ENCODE data around the gene ASZ1.

DNA sequence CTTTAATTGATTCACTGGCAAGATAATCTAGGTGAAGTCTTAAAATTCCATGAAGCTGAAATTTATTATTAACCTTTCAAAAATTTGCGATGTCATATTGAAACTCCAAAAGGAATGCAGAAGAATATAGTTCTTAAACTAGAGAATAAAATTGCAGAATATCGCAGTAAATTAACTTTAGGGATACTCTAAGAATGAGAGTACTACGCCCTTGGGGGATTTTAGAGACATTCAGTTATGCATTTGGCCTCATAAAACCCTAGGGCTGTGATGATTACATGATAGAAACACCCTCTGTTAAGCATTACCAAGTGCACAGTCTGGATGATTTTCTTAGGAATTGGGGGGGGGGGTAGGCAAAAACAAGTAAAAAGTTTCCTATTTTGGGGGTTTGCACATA, 108.1 kb downstream of the ASZ1 start:
- TF ChIP-seq, protein P1, sequence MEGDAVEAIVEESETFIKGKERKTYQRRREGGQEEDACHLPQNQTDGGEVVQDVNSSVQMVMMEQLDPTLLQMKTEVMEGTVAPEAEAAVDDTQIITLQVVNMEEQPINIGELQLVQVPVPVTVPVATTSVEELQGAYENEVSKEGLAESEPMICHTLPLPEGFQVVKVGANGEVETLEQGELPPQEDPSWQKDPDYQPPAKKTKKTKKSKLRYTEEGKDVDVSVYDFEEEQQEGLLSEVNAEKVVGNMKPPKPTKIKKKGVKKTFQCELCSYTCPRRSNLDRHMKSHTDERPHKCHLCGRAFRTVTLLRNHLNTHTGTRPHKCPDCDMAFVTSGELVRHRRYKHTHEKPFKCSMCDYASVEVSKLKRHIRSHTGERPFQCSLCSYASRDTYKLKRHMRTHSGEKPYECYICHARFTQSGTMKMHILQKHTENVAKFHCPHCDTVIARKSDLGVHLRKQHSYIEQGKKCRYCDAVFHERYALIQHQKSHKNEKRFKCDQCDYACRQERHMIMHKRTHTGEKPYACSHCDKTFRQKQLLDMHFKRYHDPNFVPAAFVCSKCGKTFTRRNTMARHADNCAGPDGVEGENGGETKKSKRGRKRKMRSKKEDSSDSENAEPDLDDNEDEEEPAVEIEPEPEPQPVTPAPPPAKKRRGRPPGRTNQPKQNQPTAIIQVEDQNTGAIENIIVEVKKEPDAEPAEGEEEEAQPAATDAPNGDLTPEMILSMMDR (conservative IDR thresholded peaks at IDR 0.05; ENCODE audit: low read depth, low read length) = no peak
- no peak for TF ChIP-seq EZH2phosphoT487 (IDR thresholded peaks at IDR 0.05; ENCODE audit: borderline replicate concordance, low read length)
- no peak for TF ChIP-seq EZH2 (IDR thresholded peaks at IDR 0.05; ENCODE audit: low read length, unreplicated experiment)
